HG03460 (cell line): ENCODE measurements around the gene CD59.
A peak's percentile ranks its signal among the peaks of the same experiment; 100 is the strongest.

Experiments used
- ATAC-seq: cut with Tn5 transposase; IDR thresholded peaks from one replicate; pipeline ENCODE4 v1.9.1; 2021; ENCODE audit not compliant: unreplicated experiment

CD59 gene, protein sequence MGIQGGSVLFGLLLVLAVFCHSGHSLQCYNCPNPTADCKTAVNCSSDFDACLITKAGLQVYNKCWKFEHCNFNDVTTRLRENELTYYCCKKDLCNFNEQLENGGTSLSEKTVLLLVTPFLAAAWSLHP

DNA sequence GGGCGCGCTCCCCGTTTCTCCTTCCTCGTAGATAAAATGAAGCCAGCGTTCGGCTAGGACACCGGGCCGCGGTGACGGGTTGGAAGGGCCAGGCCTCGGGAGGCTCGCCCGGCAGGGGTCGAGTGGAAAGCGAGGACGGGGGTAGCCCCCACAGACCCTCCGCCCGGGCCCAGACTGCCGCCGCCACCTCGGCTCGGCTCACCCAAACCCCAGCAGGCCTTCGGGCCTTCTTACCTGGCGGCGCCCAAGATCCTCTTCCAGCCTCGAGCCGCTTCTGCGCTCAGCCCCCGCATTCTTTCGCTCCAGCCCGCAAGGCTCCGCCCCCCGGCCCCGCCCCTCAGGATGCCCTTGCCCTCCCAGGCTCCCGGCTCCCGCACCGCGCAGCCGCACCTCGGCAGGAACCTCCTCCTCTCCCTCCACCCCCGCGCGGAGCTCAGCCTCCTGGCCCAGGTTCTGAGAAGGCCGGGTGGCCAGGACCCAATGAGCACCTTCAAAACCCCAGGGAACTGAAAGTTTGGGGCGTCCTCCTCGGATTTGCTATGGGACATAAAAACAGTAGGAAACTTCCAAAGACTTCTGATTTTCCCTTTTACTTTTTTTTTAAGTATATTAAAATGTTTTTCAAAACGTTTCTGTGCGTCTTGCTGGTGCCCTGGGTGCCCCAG lies at the start of gene CD59:
Gene CD59 (minus strand): TSS at position 276 of the 665 bp plus-strand sequence. CDS start 13,978 bp downstream, outside the sequence.
- peak; percentile 57 for ATAC-seq

DNA sequence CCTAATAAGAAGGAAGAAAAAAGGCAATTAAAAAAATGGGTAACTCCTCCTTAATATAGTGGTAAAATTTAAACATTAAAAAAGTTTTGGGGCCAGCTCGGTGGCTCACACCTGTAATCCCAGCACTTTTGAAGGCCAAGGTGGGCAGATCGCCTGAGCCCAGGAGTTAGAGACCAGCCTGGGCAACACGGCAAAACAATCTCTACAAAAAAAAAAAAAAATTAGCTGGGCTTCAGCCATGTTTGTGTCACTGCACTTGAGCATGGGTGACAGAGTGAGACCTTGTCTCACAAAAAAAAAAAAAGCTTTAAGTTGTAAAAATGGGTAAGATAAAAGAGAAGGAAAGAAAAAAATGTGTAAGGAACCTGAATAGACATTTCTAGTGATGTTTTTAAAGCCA lies 49.4 kb upstream of the CD59 start:
- no peak for ATAC-seq

DNA sequence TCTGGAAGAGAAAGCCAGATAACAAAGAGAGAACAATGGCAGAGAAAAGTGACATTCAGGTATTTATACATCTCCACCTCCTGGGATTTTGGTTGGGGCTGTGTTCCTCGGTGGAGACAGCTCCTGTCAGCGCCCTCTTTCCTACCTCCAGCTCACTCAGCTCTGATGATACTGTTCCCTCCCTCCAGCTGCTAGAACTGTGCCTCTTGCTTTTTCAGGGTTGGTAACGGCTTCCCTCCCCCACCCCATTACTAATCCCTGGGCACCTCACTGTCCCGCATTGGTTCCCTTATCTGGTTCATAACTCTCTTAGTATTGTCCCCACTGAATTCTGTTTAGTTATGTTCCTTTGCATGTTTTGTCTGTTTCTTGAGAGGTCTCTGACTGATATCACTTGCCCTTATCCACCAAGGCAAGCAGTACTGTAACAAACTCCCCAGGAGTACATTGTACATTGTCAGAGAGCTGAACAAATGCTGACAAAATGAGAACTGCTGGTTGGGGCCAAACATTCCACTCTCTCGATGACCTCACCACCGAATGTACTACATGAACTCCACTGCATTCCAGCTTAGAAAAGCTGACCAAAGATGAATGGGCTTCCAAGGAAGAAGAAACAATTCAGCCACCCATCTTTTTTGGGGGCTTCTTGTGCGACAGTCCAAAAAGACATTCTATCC lies 43.8 kb upstream of the CD59 start:
- no peak for ATAC-seq

DNA sequence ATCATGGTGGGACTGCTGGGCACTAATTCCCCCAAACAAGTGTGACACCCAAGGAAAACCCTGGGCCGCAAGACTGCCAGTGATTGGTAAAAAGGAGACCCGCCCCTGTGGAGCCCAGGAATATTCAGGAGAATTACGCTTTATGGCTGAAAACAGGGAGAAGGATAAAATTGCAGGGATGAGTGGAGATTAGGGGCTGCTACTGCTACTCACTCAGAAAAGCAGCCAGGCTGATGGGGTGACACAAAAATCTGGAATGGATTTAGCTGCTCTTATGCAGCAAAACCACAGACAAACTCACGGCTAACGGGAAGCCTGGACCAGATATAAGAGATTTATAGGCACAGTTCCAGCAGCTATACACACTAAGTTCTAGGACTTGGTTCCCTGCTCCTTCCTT lies 42.5 kb upstream of the CD59 start:
- ATAC-seq: no peak

DNA sequence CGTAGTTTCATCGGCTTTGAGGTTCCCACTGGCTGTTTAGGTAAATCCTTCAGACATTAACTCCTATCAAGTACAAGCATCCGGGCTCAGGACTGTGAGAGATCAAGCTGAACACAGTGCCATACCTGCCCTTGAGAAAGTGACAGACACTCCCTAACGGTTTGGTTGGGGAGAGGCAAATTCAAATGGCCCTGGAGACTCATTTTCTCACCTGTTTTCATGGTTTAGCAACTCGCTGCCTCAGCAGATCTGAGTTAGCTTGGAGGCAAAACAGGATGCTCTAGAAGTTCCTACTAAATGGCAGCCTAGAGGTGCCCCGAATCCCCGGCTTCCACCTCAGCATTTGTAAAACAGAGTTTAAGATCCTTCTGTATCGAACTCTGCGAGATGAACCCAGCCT lies 41.7 kb upstream of the CD59 start:
- ATAC-seq: no peak

DNA sequence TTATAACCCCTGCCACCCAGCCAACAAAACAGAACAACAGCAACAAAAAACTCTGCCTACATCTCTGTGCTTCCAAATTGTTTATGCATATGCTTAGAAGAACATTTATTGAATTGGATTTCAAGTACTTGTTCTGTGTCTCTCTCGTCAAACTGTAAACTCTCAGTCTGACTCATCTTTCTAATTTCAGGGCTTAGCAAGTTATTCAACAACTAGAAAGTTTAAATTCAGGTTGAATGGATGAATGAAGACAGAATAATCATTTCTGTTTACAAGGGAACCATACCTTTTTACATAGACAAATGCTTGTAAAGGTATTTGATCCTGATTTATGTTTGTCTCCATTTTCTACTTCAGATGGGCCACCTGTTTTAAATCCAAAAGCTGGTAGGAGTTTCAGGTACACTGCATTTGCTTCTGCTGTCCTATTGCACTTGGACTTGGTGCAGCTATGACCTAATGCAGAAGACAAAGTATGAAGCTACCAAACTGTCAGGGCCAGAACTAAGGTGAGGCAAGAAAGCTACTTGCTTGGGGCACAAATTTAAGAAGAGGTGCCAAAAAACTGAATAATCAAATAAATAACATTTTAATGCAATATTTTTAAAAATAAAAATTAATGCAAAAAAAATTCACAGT lies 39.7 kb upstream of the CD59 start:
- ATAC-seq: peak; percentile 33

DNA sequence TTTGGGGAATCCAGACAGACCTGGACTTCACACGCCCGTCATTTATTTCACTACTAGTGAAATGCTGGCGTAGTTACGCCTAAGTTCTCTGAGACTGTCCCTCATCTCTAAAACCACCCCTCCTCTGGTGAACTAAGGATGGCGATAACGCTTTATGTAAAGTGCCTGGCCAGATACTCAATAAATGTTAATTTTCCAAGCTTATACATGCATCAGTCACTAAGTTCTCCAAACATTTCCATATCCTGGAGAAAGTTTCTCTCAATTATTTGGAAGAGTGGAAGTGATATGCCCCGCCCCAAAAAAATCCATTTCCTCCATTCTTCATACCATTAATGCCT lies 39.2 kb upstream of the CD59 start:
- no peak for ATAC-seq

DNA sequence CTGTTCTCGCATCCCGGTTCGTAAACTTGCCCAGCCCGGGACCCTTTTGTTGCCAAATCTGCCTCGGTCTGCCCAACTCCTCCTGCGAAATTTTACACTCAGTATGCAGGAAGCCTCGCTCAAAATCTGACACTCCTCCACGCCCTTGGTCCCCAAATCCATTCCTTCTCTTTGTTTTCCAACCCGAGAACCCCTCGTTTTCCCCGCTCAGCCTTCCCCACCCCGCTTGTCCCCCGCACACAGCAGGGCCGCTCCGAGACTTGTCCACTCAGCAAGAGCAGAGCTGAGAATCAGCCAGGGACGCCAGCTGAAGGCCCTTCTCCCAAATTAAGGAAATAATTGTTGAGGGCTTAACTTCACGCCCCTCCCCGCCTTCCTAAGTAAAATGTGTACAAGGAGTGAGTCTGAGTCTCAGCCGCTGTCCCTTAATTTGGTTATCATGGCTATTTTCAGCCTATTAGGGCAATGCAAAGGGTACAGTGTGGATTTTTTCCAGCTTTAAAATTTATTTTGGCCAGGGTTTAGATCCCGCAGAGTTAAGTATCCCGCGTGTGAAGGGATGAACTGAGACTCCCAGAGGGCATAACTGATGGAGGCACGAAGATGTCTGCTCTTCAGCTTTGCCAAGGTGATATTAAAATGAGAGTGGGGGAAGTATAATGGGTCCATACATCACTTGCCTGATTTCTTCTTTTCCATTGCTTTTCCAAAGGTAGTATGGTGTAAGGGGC lies 38.7 kb upstream of the CD59 start:
- ATAC-seq: no peak

DNA sequence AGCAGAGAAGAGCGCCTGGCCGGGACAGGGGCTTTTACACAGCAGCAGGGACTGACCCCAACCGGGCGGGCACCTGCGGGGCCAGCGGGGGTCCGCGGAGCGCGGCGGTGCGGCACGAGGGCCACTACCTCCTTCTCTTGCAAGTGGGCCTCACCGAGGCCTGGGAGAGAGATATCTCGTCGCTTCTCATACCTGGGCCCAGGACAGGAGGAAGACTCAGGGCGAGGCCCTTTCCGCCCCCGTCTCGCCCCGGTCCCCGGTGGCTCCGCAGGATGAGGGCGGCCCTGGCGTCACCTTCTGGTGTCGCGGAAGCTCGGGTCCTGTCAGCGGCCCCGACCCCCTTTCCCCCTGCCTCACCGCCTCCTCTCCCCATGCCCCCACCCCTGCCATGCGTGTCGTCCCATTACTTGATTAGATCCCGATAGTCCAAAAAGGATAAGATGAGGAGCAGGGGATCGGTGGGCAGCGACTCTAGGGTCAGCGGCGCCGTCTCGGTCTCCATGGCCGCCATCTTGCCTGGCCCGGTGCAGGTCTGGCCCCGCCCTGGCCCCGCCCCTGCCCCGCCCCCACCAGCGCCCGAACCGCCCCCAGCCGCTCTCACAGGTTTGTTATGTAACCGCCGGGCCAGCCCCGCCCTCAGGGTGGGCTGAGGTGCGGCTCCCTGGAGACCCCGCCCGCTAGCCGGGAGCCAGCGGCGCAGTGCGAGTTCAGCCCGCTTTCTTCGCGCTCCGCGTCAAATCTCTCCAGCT lies 37.9 kb upstream of the CD59 start, which contains the start of gene FBXO3:
Gene FBXO3 (minus strand): TSS at position 534 of the 749 bp plus-strand sequence. CDS start 23 bp downstream, at position 511.
- ATAC-seq: peak; percentile 65

DNA sequence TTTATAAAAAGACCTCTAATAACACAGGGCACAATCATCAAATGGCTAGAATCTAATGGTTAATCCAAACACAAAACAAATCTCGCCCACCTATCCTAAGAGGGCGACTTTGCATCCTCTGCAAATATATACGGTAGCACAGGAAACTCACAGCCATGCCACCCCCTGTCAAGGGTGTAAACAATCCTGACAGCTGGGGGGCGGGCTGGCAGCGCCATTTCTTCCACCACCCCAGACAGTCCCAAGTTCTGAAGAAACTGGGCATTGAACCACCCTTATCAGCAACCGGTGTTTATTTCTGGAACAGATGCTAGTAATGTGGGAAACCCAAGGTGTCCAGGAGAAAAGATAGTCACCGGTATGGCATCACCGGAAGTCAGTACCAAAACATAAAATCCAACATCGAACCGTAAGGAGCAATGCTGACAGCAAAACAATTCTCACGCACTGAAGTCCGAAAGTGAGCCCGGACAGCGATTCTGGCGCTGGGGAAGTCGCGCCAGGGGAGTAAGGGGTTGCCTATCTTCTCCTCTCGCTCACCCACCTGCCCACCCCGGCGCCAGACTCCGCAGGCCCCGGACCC lies 37.3 kb upstream of the CD59 start:
- peak; percentile 15 for ATAC-seq

DNA sequence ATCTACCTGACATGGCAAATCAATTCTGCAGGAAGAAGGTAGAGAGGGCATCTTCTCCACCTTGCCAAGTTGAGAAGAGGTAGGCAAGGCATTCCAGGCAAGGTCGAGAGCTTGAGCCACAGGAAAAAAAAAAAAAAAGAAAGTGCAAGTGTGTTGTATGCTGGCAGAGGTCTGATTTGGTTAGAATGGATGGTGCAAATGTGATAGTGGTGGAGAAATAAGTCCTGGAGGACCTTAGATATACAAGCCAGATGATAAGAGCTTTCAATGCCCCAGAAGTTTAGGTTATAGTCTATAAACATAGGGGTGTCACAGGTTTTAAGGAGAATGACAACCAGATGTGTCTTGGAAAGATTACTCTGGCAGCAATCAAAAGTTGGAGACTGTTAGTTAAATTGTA lies 36.6 kb upstream of the CD59 start:
- no peak for ATAC-seq

DNA sequence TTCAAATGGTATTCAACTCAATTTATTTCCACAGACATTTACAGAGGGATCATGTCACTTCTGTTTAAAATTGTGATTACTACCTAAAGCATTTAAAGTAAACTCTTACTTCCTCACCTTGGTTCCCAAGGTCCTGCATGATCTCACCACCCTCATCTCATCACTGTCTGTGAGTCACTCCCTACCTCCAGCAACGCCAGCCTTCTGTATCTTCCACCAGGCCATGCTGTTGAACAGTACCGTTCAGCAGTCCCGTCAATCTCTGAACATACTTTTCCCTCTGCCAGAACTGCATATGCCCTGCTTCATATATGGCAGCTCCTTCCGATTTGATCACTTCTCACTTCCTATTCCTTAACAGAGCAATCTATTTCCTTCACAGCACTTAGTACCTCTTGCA lies 36.1 kb upstream of the CD59 start:
- no peak for ATAC-seq

DNA sequence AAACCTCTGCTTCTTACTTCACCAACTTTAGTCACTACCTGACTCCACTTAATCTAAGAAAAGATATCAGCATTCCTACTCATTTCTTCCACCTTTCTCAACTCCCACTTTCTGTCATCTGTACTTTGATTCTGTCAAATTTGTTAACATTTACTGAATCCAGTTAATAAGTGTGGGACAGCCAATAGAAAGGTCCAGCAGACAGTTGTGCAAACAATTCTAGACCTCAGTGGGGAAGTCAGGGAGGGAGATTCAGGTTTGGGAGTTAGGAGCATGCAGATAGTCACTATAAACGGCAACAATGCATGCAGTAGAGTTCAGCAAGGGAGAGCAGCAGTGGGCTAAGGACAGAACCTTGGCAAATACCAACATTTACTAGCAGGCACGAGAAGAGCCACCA lies 34.0 kb upstream of the CD59 start:
- ATAC-seq: no peak

DNA sequence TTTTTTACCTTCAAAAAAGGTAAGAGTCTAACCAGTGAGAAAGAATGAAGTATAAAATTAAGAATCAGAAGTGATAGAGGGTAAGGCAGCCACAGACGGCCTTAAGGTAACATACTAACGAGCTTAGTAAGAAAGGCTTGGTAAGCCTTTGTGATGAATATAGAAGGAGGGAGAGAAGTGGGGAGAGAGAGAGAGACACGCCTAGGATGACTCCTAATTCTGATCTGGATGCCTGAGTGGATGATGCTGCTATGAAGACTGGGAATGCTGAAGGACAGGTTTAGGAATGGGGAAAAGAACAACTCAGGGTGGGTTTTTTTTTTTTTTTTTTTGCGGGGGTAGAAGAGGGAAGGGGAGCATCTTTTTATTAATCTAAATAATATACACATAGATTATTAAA lies 33.3 kb upstream of the CD59 start:
- ATAC-seq: no peak

DNA sequence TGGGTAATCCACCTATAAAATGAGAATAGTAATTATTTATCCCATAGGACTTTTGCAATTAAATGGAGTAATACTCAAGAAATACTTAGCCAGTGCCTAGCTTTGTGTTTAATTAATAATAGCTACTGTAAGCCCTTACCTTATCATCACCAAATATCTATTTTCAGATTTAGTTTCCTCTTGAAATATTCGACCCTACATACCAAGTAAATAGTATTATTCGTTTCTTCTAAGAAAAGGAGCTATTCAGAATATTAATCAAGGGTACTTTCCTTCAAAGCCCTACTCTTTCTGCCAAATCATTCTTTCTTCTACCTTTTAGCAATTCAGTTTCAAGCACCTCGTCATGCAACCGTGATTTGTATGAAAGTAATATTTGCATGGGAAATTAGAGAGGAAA lies 31.4 kb upstream of the CD59 start:
- no peak for ATAC-seq

DNA sequence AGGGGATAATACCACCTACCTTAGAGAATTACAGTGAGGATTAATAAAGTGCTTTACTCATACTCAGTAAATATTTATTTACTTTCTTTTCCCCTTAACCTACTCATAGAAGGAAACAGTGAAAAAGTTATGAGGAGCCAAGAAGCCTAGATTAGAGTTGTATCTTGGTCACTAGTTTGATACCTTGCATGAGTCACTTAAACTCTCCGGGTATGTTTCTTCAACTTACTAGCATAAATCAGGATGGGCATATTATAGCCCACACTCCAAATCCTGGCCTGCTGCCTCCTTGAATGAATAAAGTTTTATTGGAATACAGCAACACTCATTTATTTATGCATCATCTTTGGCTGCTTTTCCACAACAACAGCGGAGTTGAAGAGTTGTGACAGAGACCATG lies 29.9 kb upstream of the CD59 start:
- no peak for ATAC-seq

DNA sequence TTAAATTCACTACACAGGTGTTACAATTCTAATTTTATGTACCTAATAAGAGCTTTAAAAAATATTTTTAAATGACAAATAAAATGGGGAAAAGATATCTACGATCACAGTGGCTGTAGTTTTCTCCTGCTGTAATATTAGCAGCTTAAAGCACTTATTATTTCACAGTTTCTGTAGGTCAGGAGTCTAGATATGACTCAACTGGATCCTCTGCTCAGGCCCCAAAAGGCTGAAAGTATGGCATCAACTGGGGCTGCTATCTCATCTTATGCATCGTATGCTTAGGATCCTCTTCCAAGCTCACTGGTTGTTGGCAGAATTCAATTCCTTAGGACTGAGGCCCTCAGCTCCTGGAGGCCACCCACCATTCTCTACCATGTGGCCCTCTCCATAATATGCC lies 25.2 kb upstream of the CD59 start:
- ATAC-seq: peak; percentile 68

DNA sequence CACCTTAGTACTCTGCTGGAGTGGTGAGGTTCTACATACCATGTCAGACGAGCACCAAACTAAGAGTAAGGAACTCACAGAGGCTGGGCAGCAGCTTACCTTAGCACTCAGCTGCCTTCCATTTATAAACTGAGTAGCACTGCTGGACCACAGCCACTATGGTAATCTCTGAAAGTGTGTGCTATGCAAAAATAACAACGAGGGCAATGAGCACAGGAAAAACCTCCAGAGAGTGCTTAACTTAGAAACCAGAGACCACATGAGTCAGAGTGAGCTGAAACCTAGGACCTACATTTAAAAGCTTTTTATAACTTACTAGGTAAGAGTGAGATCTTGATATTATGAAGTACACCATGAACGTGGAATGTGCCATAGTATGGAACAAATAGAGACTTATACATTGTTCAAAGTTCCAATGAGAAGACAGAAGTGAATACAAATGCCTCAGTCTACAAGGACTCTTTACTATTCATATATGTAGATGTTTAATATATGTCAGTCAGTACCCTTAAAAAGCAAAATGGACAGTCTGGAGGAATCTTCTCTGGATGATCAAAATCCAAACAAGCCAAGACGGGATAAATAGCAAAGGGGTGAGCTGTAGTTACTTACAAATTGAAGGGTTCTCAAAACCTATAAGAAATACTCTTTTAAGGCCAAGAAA lies 17.2 kb upstream of the CD59 start:
- ATAC-seq: peak; percentile 98

DNA sequence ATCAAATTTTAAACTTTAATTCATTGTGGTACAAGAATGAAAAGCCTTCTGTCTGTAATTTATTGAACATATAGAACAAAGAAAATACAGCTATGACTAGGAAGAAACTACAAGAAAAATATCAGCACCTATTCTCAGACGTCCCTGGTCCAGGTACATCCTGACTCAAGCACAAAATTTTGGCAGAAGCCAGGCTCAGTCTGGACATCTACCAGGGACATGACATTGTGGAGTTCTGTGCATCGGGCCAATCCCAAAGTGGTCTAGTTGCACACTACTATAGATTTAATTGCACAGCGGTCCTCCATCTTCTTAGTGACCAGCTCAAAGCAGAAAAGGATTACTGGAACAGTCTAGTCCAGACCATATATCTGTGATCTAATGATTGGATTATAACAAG lies 15.7 kb upstream of the CD59 start:
- ATAC-seq: no peak

DNA sequence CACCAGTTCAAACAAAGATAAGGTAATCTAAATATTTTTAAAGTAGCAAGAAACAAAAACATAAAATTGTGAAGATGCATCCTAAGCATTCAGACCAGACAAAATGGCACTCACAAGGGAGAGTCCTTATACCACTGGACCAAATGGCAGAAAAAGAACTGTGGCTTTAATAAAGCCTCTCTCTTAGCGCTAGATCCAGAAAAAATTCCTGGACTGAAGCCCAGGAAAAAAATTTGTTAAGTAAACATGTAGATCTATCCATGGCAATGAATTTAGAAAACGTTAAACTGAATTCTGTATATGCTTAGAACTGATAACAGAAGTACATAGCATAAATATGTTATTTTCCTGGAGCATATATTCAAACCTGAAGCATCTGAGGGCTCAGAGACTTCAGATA lies 11.8 kb upstream of the CD59 start:
- no peak for ATAC-seq
